GM23248 (cell line): ENCODE results near the gene CLCA1. TPM values are rescaled to one million over a fixed set of nuclear protein-coding genes. Genes with fewer than 3 reads are reported as not detected.

Experiments used
- DNase-seq: peaks from one replicate; pipeline ENCODE4 v3.0.0-alpha.2; 2015
- H2AFZ ChIP-seq: fragments of 200-600 bp; sonication (generic); 2 replicates; pipeline ENCODE4 v1.6.1; 2016; ENCODE audit warnings: antibody characterized with exemption
- H3F3A ChIP-seq: fragments of 200-600 bp; sonication (generic); 2 replicates; pipeline ENCODE4 v1.6.1; 2016; ENCODE audit warnings: mild to moderate bottlenecking, antibody characterized with exemption, mixed run types; ENCODE audit not compliant: insufficient read depth
- H3K27ac ChIP-seq: fragments of 200-600 bp; sonication (generic); 2 replicates; pipeline ENCODE4 v1.5.1; 2016; ENCODE audit warnings: mild to moderate bottlenecking
- H3K27me3 ChIP-seq: fragments of 200-600 bp; sonication (generic); replicated peaks from 2 replicates; pipeline ENCODE4 v1.6.1; 2016; ENCODE audit warnings: mild to moderate bottlenecking; ENCODE audit not compliant: insufficient read depth
- H3K36me3 ChIP-seq: fragments of 200-600 bp; sonication (generic); 2 replicates; pipeline ENCODE4 v1.6.1; 2016; ENCODE audit warnings: low read depth, mild to moderate bottlenecking
- H3K4me1 ChIP-seq: fragments of 200-600 bp; sonication (generic); 2 replicates; pipeline ENCODE4 v1.6.1; 2016; ENCODE audit warnings: mild to moderate bottlenecking; ENCODE audit not compliant: insufficient read depth
- H3K4me2 ChIP-seq: fragments of 200-600 bp; sonication (generic); one replicate; pipeline ENCODE4 v1.6.1; 2016; ENCODE audit warnings: mild to moderate bottlenecking; ENCODE audit not compliant: unreplicated experiment
- H3K4me3 ChIP-seq: fragments of 200-600 bp; sonication (generic); 2 replicates; pipeline ENCODE4 v1.5.1; 2016; ENCODE audit warnings: mild to moderate bottlenecking
- H3K79me2 ChIP-seq: fragments of 200-600 bp; sonication (generic); 2 replicates; pipeline ENCODE4 v1.6.1; 2016; ENCODE audit warnings: mild to moderate bottlenecking; ENCODE audit not compliant: insufficient read depth
- H3K9ac ChIP-seq: fragments of 200-600 bp; sonication (generic); 2 replicates; pipeline ENCODE4 v1.6.1; 2016; ENCODE audit warnings: mild to moderate bottlenecking
- H3K9me2 ChIP-seq: fragments of 200-600 bp; sonication (generic); 2 replicates; pipeline ENCODE4 v1.6.1; 2016; ENCODE audit warnings: mixed run types, mild to moderate bottlenecking, moderate library complexity; ENCODE audit not compliant: insufficient read depth
- H3K9me3 ChIP-seq: fragments of 200-600 bp; sonication (generic); one replicate; pipeline ENCODE4 v1.6.1; 2017; ENCODE audit warnings: low read depth
- H4K20me1 ChIP-seq: fragments of 200-600 bp; sonication (generic); 2 replicates; pipeline ENCODE4 v1.6.0; 2016; ENCODE audit not compliant: insufficient read depth
- EZH2 ChIP-seq: fragments of 200-600 bp; sonication (generic); IDR thresholded peaks from 2 replicates; pipeline ENCODE4 v1.6.1; 2018; ENCODE audit warnings: antibody characterized with exemption, mild to moderate bottlenecking; ENCODE audit not compliant: insufficient read depth, poor library complexity, severe bottlenecking
- EZH2phosphoT487 ChIP-seq: fragments of 200-600 bp; sonication (generic); IDR thresholded peaks from 2 replicates; pipeline ENCODE4 v1.6.1; 2018; ENCODE audit warnings: antibody characterized with exemption, moderate library complexity, mild to moderate bottlenecking, low read depth; ENCODE audit not compliant: insufficient read depth
- WGBS, 2 experiments: methylation state at CpG; one replicate each; pipeline ENCODE4 v1.1.6; 2015 to 2017; ENCODE audit warnings: low lambda C conversion rate in 2 of 2, low coverage in 1 of 2; ENCODE audit errors: missing lambda C conversion rate in 2 of 2; 5-methylcytosine and 5-hydroxymethylcytosine counted together
- in situ Hi-C: fragments of 300-500 bp; cut with MboI; formaldehyde crosslinking; loops from 2 replicates; pipeline ENCODE4 v1.15.0; 2020
- polyA plus RNA-seq: library from polyadenylated mRNA; unstranded; fragments of >200 nt; fragmentation: Nextera tagmentation; extraction: Ambion mirVana; gene quantifications from 2 replicates; pipeline ENCODE4 v1.2.1, GENCODE V29; 2016
- total RNA-seq: library from RNA; depleted of rRNA; stranded (reverse); fragments of >200 nt; shearing (Covaris generic); gene quantifications from 2 replicates; pipeline ENCODE4 v1.2.3, GENCODE V29; 2014

CLCA1 gene
- total and polyA plus RNA-seq, 2 experiments from 2014 or later, result not detected

- no peak overlapping the region for H2AFZ ChIP-seq
- H3F3A ChIP-seq, result no peaks in the 10 kb centered on the region
- in situ Hi-C loops, result no loop called here
- no peaks in the 10 kb centered on the region for H3K9me2 ChIP-seq
- no peaks in the 10 kb centered on the region for H3K79me2 ChIP-seq
- peaks cover 4% of the 10 kb centered on the region; the same call in 1 of the 2 replicates for H3K4me1 ChIP-seq
- H4K20me1 ChIP-seq, result no peaks in the 10 kb centered on the region
- H3K9me3 ChIP-seq, result no peaks in the 10 kb centered on the region
- no peaks in the 10 kb centered on the region for H3K36me3 ChIP-seq
- DNase-seq, result no peak
- 69 to 73% methylated on average over 5 of the region's 5 CpGs for WGBS, 2 experiments
- no peak overlapping the region for H3K9ac ChIP-seq
- no peak overlapping the region for H3K27ac ChIP-seq
- H3K27me3 ChIP-seq, result no peaks in the 10 kb centered on the region
- H3K4me3 ChIP-seq, result no peak overlapping the region
- TF ChIP-seq EZH2, result no peak
- no peak for TF ChIP-seq EZH2phosphoT487
- no peak overlapping the region for H3K4me2 ChIP-seq
These were observed 9.9 kb downstream of the CLCA1 start for GRCh38 chr1:86478416-86479156.

- Histone ChIP-seq H3K27me3 (no peaks in the 10 kb centered on the region), H3K79me2 (no peaks in the 10 kb centered on the region), H3K4me1 (peaks cover 6% of the 10 kb centered on the region), H3K4me3 (no peak overlapping the region), H3K4me2 (no peak overlapping the region), H4K20me1 (no peaks in the 10 kb centered on the region), H3K9me2 (no peaks in the 10 kb centered on the region), H3K9me3 (no peaks in the 10 kb centered on the region), H2AFZ (no peak overlapping the region), H3K36me3 (no peaks in the 10 kb centered on the region), H3F3A (peaks cover 9% of the 10 kb centered on the region), H3K9ac (no peak overlapping the region), H3K27ac (no peak overlapping the region)
- WGBS, 2 experiments, result 93 to 94% methylated on average over 4 of the region's 4 CpGs
- no peak for TF ChIP-seq EZH2phosphoT487
- TF ChIP-seq EZH2, result no peak
- in situ Hi-C loops, result no loop called here
- no peak for DNase-seq
These were observed 13.2 kb downstream of the CLCA1 start for GRCh38 chr1:86481966-86482365.

- peak overlapping the region; percentile 42 for H3K9ac ChIP-seq
- no peaks in the 10 kb centered on the region for H3K27me3 ChIP-seq
- H3K36me3 ChIP-seq, result no peaks in the 10 kb centered on the region
- TF ChIP-seq EZH2, result no peak
- TF ChIP-seq EZH2phosphoT487, result no peak
- H3K9me3 ChIP-seq, result no peaks in the 10 kb centered on the region
- WGBS, 2 experiments, result 0% methylated on average over 4 of the region's 4 CpGs
- DNase-seq, result peak; percentile 97
- H3K79me2 ChIP-seq, result no peaks in the 10 kb centered on the region
- peak overlapping the region; percentile 48 for H3K4me2 ChIP-seq
- H4K20me1 ChIP-seq, result no peaks in the 10 kb centered on the region
- H3F3A ChIP-seq, result peaks cover 31% of the 10 kb centered on the region
- no peak overlapping the region for H3K4me3 ChIP-seq
- peaks cover 18% of the 10 kb centered on the region for H3K4me1 ChIP-seq
- in situ Hi-C loops, result no loop called here
- H3K9me2 ChIP-seq, result no peaks in the 10 kb centered on the region
- H3K27ac ChIP-seq, result peak overlapping the region; percentile 76
- H2AFZ ChIP-seq, result peak overlapping the region; percentile 57
These were observed 18.5 kb downstream of the CLCA1 start for GRCh38 chr1:86487131-86487810.

GRCh38 chr1:86487811-86488141 lies 19.0 kb downstream of the CLCA1 start:
- Histone ChIP-seq H3K27ac (peak overlapping the region; percentile 76), H3K9ac (peak overlapping the region; percentile 42), H3K9me3 (no peaks in the 10 kb centered on the region), H2AFZ (peak overlapping the region; percentile 57), H3F3A (peaks cover 31% of the 10 kb centered on the region), H3K4me1 (peaks cover 18% of the 10 kb centered on the region), H3K4me2 (peak overlapping the region; percentile 39), H4K20me1 (no peaks in the 10 kb centered on the region), H3K4me3 (no peak overlapping the region), H3K79me2 (no peaks in the 10 kb centered on the region), H3K36me3 (no peaks in the 10 kb centered on the region), H3K27me3 (no peaks in the 10 kb centered on the region), H3K9me2 (no peaks in the 10 kb centered on the region)
- in situ Hi-C loops, result no loop called here
- no peak for DNase-seq
- TF ChIP-seq EZH2, result no peak
- TF ChIP-seq EZH2phosphoT487, result no peak
- WGBS, 2 experiments, result 62 to 64% methylated on average over 4 of the region's 4 CpGs
